ENCODE data around the gene TMEM201.
A peak's percentile ranks its signal among the peaks of the same experiment; 100 is the strongest.

TMEM201 gene

DNA sequence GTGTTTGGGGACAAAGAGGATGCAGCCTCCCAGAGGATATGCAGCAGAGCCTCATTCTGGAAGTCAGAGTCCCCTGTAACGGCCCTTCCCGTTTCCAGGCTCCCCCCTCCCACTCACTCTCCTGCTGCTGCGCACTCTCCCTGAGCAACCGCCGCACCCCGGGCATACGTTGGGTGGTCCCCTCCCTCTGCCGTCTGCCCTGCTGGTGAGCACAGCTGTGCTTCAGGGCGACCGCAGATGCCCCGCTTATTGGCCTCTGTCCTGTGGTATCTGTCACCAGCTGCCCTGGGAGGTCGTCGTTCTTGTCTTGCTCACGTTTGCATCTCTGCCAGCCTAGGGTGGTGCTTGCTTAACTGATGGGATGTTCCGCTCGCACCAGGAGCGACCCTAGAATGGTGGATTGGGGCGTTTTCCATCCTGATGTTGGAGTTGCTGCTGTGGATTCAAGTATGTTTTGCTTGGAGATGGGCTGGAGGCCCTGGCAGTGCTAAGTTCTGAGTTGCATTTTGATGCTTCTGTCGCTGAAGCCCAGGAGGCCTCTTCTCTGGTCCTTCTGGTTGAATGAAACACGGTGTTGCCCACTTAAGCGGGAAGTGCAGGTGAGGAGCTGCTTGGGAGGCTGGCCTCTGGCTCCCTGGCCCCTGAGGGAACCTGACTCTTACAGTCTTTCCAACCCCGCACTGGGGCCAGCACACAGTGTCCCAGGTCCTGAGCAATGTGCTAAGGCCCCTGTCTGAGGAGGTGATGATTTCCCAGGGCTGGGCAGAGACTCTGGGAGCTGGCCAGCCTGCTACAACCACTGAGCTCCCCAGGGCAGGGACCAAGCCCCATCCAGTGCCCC lies 3.2 kb downstream of the TMEM201 start:
- ChIA-PET POLR2A (interaction anchor here (0.8 to 1.3 kb wide), 3 partner anchors 25 to 53 kb away, joined by 3 to 5 read pairs (median 4); partner anchors contain the start of gene SLC25A33), CTCF (interaction anchor here (0.5 to 1.4 kb wide), 2 partner anchors 24 to 1132 kb away, joined by 3 to 4 read pairs; no protein-coding TSS in a partner anchor)
- no peak for DNase-seq (ENCODE audit: extremely low spot score)
- no peak for TF ChIP-seq TARDBP (IDR thresholded peaks at IDR 0.05)
- TF ChIP-seq FOXM1 (IDR thresholded peaks at IDR 0.05; ENCODE audit: borderline replicate concordance) = no peak
- TF ChIP-seq LEF1 (IDR thresholded peaks at IDR 0.05; ENCODE audit: borderline replicate concordance) = no peak
- no peak for TF ChIP-seq CTBP1 (IDR thresholded peaks at IDR 0.05; ENCODE audit: borderline replicate concordance)
- TF ChIP-seq ZNF384 (IDR thresholded peaks at IDR 0.05) = no peak
- no peak for TF ChIP-seq ELF4 (IDR thresholded peaks at IDR 0.05)
- no peak for TF ChIP-seq ARNT (IDR thresholded peaks at IDR 0.05)
- TF ChIP-seq FOXA1 (IDR thresholded peaks at IDR 0.05) = no peak
- TF ChIP-seq, protein P1, sequence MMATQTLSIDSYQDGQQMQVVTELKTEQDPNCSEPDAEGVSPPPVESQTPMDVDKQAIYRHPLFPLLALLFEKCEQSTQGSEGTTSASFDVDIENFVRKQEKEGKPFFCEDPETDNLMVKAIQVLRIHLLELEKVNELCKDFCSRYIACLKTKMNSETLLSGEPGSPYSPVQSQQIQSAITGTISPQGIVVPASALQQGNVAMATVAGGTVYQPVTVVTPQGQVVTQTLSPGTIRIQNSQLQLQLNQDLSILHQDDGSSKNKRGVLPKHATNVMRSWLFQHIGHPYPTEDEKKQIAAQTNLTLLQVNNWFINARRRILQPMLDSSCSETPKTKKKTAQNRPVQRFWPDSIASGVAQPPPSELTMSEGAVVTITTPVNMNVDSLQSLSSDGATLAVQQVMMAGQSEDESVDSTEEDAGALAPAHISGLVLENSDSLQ (IDR thresholded peaks at IDR 0.05) = no peak
- no peak for TF ChIP-seq FOXK2 (IDR thresholded peaks at IDR 0.05)
- no peak for TF ChIP-seq NFRKB (IDR thresholded peaks at IDR 0.05)
- TF ChIP-seq SUZ12 (IDR thresholded peaks at IDR 0.05) = no peak
- no peak for TF ChIP-seq BHLHE40 (IDR thresholded peaks at IDR 0.05; ENCODE audit: borderline replicate concordance)
- no peak for TF ChIP-seq HDGF (IDR thresholded peaks at IDR 0.05; ENCODE audit: borderline replicate concordance)
- no peak for TF ChIP-seq L3MBTL2 (conservative IDR thresholded peaks at IDR 0.05)
- no peak for TF ChIP-seq SP1 (IDR thresholded peaks at IDR 0.05)

GRCh38 chr1:9592510-9593075 lies 3.9 kb downstream of the TMEM201 start:
- no peak for DNase-seq (ENCODE audit: extremely low spot score)
- CTCF ChIA-PET = interaction anchor here (1.4 kb wide), 1 partner anchor 23 kb away, joined by 4 read pairs; no protein-coding TSS in a partner anchor
- POLR2A ChIA-PET = interaction anchor here (0.8 to 1.3 kb wide), 3 partner anchors 25 to 53 kb away, joined by 3 to 5 read pairs (median 4); partner anchors contain the start of gene SLC25A33
- no peak for TF ChIP-seq ZNF384 (IDR thresholded peaks at IDR 0.05)
- TF ChIP-seq TARDBP (IDR thresholded peaks at IDR 0.05) = no peak
- TF ChIP-seq FOXK2 (IDR thresholded peaks at IDR 0.05) = no peak
- TF ChIP-seq LEF1 (IDR thresholded peaks at IDR 0.05; ENCODE audit: borderline replicate concordance) = no peak
- no peak for TF ChIP-seq NFRKB (IDR thresholded peaks at IDR 0.05)
- no peak for TF ChIP-seq BHLHE40 (IDR thresholded peaks at IDR 0.05; ENCODE audit: borderline replicate concordance)
- no peak for TF ChIP-seq ELF4 (IDR thresholded peaks at IDR 0.05)
- TF ChIP-seq L3MBTL2 (conservative IDR thresholded peaks at IDR 0.05) = no peak
- no peak for TF ChIP-seq FOXA1 (IDR thresholded peaks at IDR 0.05)
- no peak for TF ChIP-seq FOXM1 (IDR thresholded peaks at IDR 0.05; ENCODE audit: borderline replicate concordance)
- no peak for TF ChIP-seq ARNT (IDR thresholded peaks at IDR 0.05)
- no peak for TF ChIP-seq HDGF (IDR thresholded peaks at IDR 0.05; ENCODE audit: borderline replicate concordance)
- no peak for TF ChIP-seq SP1 (IDR thresholded peaks at IDR 0.05)
- no peak for TF ChIP-seq SUZ12 (IDR thresholded peaks at IDR 0.05)
- TF ChIP-seq, protein P1 (IDR thresholded peaks at IDR 0.05) = no peak
- TF ChIP-seq CTBP1 (IDR thresholded peaks at IDR 0.05; ENCODE audit: borderline replicate concordance) = no peak

- CTCF ChIA-PET = interaction anchor here (1.4 kb wide), 1 partner anchor 23 kb away, joined by 4 read pairs; no protein-coding TSS in a partner anchor
- POLR2A ChIA-PET = interaction anchor here (0.8 to 1.3 kb wide), 3 partner anchors 24 to 54 kb away, joined by 3 to 5 read pairs (median 4); partner anchors contain the start of gene SLC25A33
- DNase-seq (ENCODE audit: extremely low spot score) = no peak
- TF ChIP-seq HDGF (IDR thresholded peaks at IDR 0.05; ENCODE audit: borderline replicate concordance) (no peak), ARNT (IDR thresholded peaks at IDR 0.05) (no peak), NFRKB (IDR thresholded peaks at IDR 0.05) (no peak), ELF4 (IDR thresholded peaks at IDR 0.05) (no peak), SP1 (IDR thresholded peaks at IDR 0.05) (no peak), FOXK2 (IDR thresholded peaks at IDR 0.05) (no peak), LEF1 (IDR thresholded peaks at IDR 0.05; ENCODE audit: borderline replicate concordance) (no peak), ZNF384 (IDR thresholded peaks at IDR 0.05) (no peak), L3MBTL2 (conservative IDR thresholded peaks at IDR 0.05) (no peak), BHLHE40 (IDR thresholded peaks at IDR 0.05; ENCODE audit: borderline replicate concordance) (no peak), SUZ12 (IDR thresholded peaks at IDR 0.05) (no peak), FOXA1 (IDR thresholded peaks at IDR 0.05) (no peak), FOXM1 (IDR thresholded peaks at IDR 0.05; ENCODE audit: borderline replicate concordance) (no peak), TARDBP (IDR thresholded peaks at IDR 0.05) (no peak), CTBP1 (IDR thresholded peaks at IDR 0.05; ENCODE audit: borderline replicate concordance) (no peak)
- TF ChIP-seq, protein P1 (IDR thresholded peaks at IDR 0.05) = no peak
Observed at GRCh38 chr1:9593147-9593491, 4.4 kb downstream of the TMEM201 start.

DNA sequence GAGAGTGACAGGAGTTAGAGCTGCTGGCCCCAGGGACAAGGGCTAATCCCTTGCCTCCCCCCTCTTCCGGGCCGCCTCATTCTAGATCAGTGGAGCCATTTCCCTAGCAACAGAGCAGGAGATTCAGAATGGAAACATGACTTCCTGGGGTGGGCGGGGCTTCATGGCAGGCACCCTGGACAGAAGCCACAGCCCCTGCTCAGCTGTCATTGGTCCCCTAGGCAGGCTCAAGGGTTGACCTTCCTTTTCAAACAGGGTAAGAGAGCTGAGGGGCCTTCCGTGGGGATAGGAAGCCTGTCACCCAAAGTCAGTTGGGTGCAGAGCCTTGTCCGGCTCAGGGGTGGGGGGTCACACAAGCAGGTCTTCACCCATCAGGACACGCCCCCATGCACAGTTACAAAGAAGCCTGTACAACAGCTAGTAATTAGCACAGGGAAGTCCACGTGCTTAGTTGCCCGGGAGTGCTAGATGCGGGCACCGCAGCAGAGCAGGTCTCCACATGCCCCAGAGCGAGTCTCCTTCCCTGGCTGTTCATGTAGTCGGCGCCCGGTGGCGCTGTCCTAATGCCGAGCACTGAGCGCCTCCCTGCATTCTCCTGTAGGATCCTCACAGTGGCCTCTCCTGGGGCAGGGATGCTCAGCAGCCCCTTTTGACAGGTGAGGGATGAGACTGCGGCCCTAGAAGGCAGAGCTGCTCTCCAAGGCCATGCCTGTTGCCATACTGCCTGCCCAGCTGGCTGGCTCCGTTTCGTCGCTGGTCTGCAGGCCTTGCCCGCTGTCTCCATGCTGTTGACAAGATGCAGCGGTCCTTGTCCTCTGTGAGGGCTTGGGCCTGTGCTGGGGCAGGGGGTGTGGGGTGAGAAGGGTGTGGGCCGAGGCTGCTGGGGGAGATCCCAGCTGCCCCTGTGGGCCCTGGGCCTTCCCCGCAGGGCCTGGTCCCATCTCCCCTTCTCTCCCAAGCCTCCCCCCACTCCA lies 5.1 kb downstream of the TMEM201 start:
- TF ChIP-seq BHLHE40 (IDR thresholded peaks at IDR 0.05; ENCODE audit: borderline replicate concordance) = no peak
- TF ChIP-seq, protein P1 (IDR thresholded peaks at IDR 0.05) = peak; percentile 16; the same call in 1 of the 2 replicates
- peak; percentile 59 for DNase-seq (ENCODE audit: extremely low spot score)
- ChIA-PET POLR2A (interaction anchor here (1.3 kb wide), 1 partner anchor 24 kb away, joined by 3 read pairs; no protein-coding TSS in a partner anchor), CTCF (interaction anchor here (1.4 kb wide), 1 partner anchor 22 kb away, joined by 4 read pairs; no protein-coding TSS in a partner anchor)
